Islet precursor cell (in vitro differentiated cells): Measurements from ENCODE around the gene CD2.
A peak's percentile ranks its signal among the peaks of the same experiment; 100 is the strongest.

Experiments
- DNase-seq: peaks from one replicate; pipeline ENCODE4 v3.0.0-alpha.2; 2018

The CD2 gene

GRCh38 chr1:116777831-116778830 lies 23.9 kb downstream of the CD2 start:
- DNase-seq = no peak

DNA sequence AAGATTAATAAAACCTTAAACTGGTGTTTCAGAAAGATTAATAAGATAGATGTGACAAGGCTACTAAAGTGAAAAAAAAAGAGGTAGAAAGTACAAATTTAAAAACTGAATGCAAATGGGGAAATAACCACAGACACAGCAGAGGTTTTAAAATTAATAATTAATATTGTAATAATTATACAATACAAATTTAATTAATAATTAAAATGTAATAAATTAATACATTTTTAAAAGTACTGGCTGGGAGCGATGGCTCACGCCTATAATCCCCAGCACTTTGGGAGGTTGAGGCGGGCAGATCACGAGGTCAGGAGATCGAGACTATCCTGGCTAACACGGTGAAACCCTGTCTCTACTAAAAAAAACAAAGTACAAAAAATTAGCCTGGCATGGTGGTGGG lies 26.8 kb downstream of the CD2 start:
- no peak for DNase-seq

GRCh38 chr1:116785006-116785405 lies 30.8 kb downstream of the CD2 start:
- peak; percentile 81 for DNase-seq

DNA sequence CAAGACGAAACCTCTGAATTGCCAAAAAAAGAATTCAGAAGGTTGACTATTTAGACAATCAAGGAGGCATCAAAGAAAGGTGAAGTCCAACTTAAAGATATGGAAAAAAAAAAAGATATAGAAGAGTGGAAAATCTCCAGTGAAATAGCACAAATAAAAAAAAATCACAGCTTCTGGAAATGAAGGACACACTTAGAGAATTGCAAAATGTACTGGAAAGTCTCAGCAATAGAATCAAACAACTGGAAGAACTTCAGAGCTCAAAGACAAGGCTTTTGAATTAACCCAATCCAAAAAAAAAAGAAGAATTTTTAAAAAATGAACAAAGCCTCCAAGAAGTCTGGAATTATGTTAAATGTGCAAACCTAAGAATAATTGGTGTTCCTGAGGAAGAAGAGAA lies 31.8 kb downstream of the CD2 start:
- no peak for DNase-seq

DNA sequence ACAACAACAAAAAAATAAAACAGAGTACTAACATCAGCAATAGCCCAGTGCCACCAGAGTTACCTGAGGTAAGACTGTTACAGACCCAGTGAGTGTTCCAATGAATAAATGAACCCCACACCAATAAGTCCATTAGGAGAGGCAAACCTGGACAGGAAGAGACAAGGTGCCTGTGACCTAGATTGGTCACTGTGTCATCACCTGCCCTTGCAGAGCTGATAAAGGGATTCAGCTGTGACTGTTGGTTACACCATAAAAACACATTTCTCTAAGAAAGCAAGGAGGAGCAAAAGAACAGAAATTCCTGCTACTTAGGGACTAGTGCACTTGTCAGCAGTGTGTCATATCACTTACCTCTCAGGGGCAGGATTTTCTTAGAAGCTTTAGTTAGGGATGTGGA lies 37.5 kb downstream of the CD2 start:
- no peak for DNase-seq

DNA sequence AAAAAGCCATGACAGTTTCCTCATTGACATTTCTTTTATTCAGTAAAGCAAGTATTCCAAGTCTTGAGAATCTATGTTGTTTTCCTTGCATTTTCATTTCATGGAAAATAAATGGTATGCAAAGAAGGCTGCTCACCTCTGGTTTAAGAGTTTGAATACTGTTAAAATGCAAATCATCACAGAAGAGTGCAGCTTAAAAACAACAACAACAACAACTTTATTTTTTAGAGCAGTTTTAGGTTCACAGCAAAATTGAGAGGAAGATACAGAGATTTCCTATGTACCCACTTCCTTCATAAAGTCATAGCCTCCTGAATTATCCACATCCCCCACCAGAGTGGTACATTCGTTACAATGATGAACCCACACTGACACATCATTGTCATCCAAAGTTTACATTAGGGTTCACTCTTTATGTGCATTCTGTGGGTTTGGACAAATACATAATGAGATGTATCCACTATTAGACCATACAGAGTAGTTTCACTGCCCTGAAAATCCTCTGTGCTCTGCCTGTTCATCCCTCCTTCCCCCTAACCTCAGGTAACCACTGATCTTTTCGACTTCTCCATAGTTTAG lies 39.2 kb downstream of the CD2 start:
- DNase-seq = no peak

GRCh38 chr1:116794371-116794770 lies 40.1 kb downstream of the CD2 start:
- DNase-seq = no peak

DNA sequence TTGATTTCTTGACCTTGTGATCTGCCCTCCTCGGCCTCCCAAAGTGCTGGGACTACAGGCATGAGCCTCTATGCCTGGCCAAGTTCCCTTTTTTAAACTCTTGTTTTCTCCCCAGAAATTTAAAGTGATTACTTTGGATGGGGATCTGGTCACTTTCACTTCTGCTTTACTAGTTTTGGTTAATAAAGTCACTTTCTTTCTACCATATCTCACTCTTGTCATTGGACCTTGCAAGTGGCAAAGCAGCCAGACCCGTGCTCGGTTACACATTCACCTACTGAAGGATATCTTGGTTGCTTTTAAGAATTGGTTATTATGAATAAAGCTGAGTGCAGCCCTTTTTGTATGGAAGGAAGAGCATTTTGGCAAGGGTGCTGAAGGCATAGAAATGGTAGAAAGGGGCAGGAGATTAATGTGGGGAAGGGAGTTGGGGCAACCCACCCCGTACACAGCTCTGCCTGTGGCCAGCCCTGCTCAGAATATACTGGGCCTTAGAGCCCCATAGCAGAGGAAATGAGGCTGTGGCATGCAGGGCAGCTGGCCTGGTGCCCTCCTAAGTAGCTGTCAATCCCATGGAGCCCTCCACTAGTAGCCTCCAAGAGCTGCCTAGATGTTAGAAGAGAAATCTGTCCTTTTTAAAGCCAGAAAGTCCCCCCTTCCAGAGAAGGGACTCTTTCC lies 40.7 kb downstream of the CD2 start:
- DNase-seq = no peak

GRCh38 chr1:116795482-116795829 lies 41.2 kb downstream of the CD2 start:
- DNase-seq = no peak

- DNase-seq = no peak
These were observed 50.5 kb downstream of the CD2 start for GRCh38 chr1:116804736-116805135.

- no peak for DNase-seq
These were observed 51.2 kb downstream of the CD2 start for GRCh38 chr1:116805398-116805797.

DNA sequence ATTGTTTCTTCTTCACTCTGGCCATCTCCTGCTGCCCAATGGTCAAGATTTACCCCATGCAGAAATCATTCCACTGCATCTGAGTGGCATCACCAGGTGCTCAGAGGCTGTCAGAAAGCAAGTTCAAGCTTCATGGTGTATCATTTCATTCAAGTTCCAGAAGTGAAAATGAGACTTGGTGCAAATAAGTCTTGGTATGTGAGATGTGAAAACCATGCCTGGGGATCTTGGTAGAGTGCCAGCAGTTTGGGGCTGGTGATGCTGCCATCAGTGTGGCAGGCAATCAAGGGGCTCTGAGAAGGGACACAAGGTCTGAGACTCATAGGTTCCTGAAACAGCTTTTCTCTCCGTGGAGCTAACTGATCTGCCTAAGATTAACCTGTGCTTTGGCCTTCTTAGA lies 52.0 kb downstream of the CD2 start:
- no peak for DNase-seq

DNA sequence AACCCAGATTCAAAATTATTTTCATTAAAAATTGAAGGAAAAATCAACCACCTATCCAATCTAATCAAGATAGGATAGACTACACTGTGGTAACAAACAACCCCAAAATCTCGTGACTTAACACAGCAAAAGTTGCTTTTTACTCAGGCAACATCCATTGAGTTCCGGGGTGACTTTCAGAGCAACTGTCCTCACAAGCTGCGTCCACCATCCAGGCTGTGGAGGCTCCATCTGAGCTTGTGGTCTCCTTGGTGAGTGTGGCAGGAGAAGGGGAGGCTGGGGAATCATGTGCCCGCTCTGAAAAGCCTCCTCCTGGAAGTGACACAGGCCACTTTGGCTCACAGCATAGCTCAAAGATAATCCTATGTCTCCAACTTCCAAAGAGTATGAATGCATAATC lies 52.4 kb downstream of the CD2 start:
- no peak for DNase-seq

GRCh38 chr1:116807394-116808199 lies 53.4 kb downstream of the CD2 start:
- DNase-seq = no peak

GRCh38 chr1:116808200-116808847 lies 54.1 kb downstream of the CD2 start:
- no peak for DNase-seq

DNA sequence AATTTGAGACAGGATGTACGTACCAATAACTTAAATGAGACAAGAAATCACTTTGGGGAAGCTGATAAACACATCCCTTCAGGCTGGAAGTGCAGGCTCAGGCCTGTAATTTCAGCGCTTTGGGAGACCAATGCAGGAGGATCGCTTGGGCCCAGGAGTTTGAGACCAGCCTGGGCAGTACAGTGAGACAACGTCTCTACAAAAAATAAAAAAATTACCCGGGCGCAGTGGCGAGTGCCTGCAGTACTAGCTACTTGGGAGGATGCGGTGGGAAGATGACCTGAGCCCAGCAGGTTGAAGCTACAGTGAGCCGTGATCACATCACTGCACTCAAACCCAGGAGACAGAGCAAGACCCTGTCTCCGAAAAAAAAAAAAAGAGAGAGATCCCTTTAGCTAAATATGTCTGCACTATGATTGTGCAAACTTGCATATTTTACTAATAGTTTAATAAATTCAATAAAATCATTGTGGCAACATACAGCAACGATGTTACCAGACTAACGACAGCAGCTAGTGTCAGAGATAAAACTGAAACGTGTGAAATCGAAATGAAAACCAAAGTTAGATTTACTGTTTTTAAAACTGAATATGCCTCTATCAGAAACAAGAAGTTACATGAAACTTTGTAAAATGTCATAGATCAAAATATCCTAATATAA lies 54.7 kb downstream of the CD2 start:
- DNase-seq = no peak

GRCh38 chr1:116811321-116811720 lies 57.1 kb downstream of the CD2 start:
- no peak for DNase-seq

DNA sequence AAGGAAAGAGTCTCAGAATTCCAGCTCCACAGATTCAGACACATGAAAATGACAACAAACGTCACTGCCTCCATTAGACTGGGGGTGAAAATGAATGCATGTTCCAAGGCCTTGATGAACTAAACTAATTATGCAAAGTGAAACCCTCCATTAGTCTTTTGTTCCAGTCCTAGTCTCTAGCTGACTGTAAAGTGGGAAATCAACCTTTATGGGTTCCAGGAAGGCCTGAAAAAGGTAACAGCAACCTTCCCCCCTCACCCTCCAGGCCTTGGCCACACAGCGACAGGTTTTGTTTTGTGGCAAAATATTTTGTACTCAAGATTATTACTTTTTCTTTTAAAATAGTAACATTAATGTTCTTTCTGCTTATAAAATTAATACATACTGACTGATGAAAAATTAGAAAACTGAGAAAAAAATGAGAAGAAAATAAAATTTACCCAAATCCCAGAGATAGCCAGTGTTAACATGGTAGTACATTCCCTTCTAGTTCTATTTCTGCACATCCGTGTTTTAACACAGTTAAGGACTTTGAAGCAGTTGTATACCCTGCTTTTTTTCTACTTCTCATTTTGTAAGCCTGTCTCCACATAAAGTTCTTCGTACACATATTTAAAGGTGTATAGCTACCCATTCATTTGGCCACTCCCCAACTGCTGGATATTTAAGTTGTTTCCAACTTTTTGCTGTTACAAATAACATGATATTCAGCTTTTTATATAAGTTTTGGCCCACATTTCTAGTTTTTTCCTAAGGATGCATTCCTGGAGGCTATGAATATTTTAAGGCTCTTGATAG lies 60.9 kb downstream of the CD2 start:
- no peak for DNase-seq

DNA sequence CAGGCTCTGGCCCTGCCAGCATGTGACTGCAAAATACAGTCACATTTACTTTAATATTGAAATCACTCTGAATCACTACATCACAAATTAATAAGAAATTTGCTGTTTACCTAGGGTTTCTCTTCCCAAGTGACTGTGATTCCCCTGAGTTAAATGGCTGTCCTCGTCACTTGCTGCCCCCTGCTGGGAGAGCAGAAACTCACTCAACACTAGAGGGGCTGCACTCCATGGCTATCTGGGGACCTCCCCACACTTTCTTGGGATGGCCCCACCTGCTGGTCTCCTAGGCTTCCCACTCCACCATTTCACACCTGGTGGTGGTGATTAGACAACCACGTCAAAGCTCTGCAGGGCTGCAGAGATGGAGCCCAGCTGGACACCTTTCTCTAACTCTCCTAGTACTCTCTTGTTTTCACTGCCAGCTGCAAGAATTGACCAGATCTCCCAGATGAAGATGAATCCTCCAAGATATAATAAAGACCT lies 63.4 kb downstream of the CD2 start:
- DNase-seq = peak; percentile 86
